WTC11 (cell line): ENCODE data around the gene MAGEA11. TPM values are rescaled to one million over a fixed set of nuclear protein-coding genes. Genes with fewer than 3 reads are reported as not detected.
"Not testable (repeated sequence)": the region's sequence is repeated elsewhere in the genome, so short reads cannot be mapped to it uniquely, and the experiment has no call there.

ENCODE experiments used
- ATAC-seq: fragments of 200-7000 bp; cut with Tn5 transposase; 2 replicates; pipeline ENCODE4 v1.10.0; 2021; ENCODE audit warnings: mild to moderate bottlenecking, moderate library complexity
- CTCF ChIA-PET: fragments of 300-600 bp; sonication (Branson Sonifier 250); formaldehyde crosslinking; loops from one replicate; lab custom pipeline; 2021; ENCODE audit warnings: antibody characterized with exemption; lab: Charles Lee
- POLR2A ChIA-PET: fragments of 350-600 bp; sonication (Branson Sonifier 250); formaldehyde crosslinking; loops from one replicate; lab custom pipeline; 2021; ENCODE audit warnings: antibody characterized with exemption; lab: Charles Lee
- DNase-seq: peaks from one replicate; pipeline ENCODE4 v3.0.0; 2021; ENCODE audit warnings: low spot score
- H3K27ac Mint-ChIP-seq: 2 replicates; pipeline ENCODE4 v1.8.0; 2021; ENCODE audit warnings: mixed read lengths
- H3K27me3 Mint-ChIP-seq: 2 replicates; pipeline ENCODE4 v1.8.0; 2021; ENCODE audit warnings: low read depth, mild to moderate bottlenecking, moderate library complexity, mixed read lengths
- H3K36me3 Mint-ChIP-seq: 2 replicates; pipeline ENCODE4 v1.8.0; 2021; ENCODE audit warnings: mixed read lengths
- H3K4me1 Mint-ChIP-seq: 2 replicates; pipeline ENCODE4 v1.8.0; 2022; ENCODE audit warnings: mixed read lengths
- H3K4me3 Mint-ChIP-seq: 2 replicates; pipeline ENCODE4 v1.8.0; 2021; ENCODE audit warnings: mild to moderate bottlenecking, moderate library complexity, mixed read lengths
- H3K9me3 Mint-ChIP-seq: 2 replicates; pipeline ENCODE4 v1.8.0; 2021; ENCODE audit warnings: mixed read lengths
- ATF2 ChIP-seq: sonication (generic); formaldehyde crosslinking; IDR thresholded peaks from 2 replicates; pipeline ENCODE4 v1.8.1; 2022; ENCODE audit warnings: low read depth, missing genetic modification reagents, borderline replicate concordance
- FOXP1 ChIP-seq: sonication (generic); formaldehyde crosslinking; IDR thresholded peaks from 2 replicates; pipeline ENCODE4 v1.8.0; 2022; ENCODE audit warnings: missing genetic modification reagents, mild to moderate bottlenecking, moderate library complexity, borderline replicate concordance
- HMGXB4 ChIP-seq: sonication (generic); formaldehyde crosslinking; IDR thresholded peaks from 2 replicates; pipeline ENCODE4 v1.8.1; 2023; ENCODE audit warnings: mild to moderate bottlenecking, moderate library complexity, missing genetic modification reagents
- SMAD3 ChIP-seq: sonication (generic); formaldehyde crosslinking; IDR thresholded peaks from 2 replicates; pipeline ENCODE4 v1.8.0; 2022; ENCODE audit warnings: missing genetic modification reagents, mild to moderate bottlenecking, borderline replicate concordance
- SP1 ChIP-seq: sonication (generic); formaldehyde crosslinking; conservative IDR thresholded peaks from 2 replicates; pipeline ENCODE4 v1.8.1; 2022; ENCODE audit warnings: missing genetic modification reagents
- TEAD4 ChIP-seq: sonication (generic); formaldehyde crosslinking; IDR thresholded peaks from 2 replicates; pipeline ENCODE4 v1.8.0; 2022; ENCODE audit warnings: mild to moderate bottlenecking, missing genetic modification reagents
- ZNF425 ChIP-seq: fragments of 250-450 bp; sonication (Bioruptor Pico); conservative IDR thresholded peaks from 2 replicates; pipeline ENCODE4 v1.9.0; 2021; ENCODE audit warnings: mild to moderate bottlenecking
- ZNF512 ChIP-seq: sonication (generic); formaldehyde crosslinking; IDR thresholded peaks from 2 replicates; pipeline ENCODE4 v1.8.1; 2022; ENCODE audit warnings: missing genetic modification reagents, borderline replicate concordance
- total RNA-seq: library from RNA; stranded (reverse); gene quantifications from 3 replicates; pipeline ENCODE4 v1.2.3, GENCODE V29; 2021

MAGEA11 gene
- total RNA-seq, 1 experiment from 2014 or later = not detected

GRCh38 chrX:149721778-149722177 lies 9.9 kb downstream of the MAGEA11 start:
- H3K9me3 Mint-ChIP-seq = no peaks in the 10 kb centered on the region
- H3K27ac Mint-ChIP-seq = no peak overlapping the region
- ChIA-PET CTCF (no interaction called here), POLR2A (no interaction called here)
- H3K4me1 Mint-ChIP-seq = 0 out of 2 replicates have a peak, but pooled peaks cover 3% of the 10 kb centered on the region
- DNase-seq (no peak), ATAC-seq (no peak)
- no peaks in the 10 kb centered on the region for H3K36me3 Mint-ChIP-seq
- H3K4me3 Mint-ChIP-seq = no peak overlapping the region
- TF ChIP-seq TEAD4 (CRISPR knock-in tag) (no peak), ZNF425 (CRISPR knock-in tag) (no peak), SMAD3 (CRISPR knock-in tag) (no peak), FOXP1 (CRISPR knock-in tag) (no peak)
- H3K27me3 Mint-ChIP-seq = peaks cover 54% of the 10 kb centered on the region

GRCh38 chrX:149723583-149724118 lies 11.8 kb downstream of the MAGEA11 start:
- H3K4me3 Mint-ChIP-seq, DNase-seq, H3K4me1 Mint-ChIP-seq, ATAC-seq, H3K9me3 Mint-ChIP-seq, H3K36me3 Mint-ChIP-seq, POLR2A ChIA-PET, CTCF ChIA-PET, H3K27ac Mint-ChIP-seq: not testable (repeated sequence)
- H3K27me3 Mint-ChIP-seq = peaks cover 35% of the 10 kb centered on the region

- H3K9me3 Mint-ChIP-seq, H3K4me1 Mint-ChIP-seq, H3K4me3 Mint-ChIP-seq, H3K27ac Mint-ChIP-seq, H3K27me3 Mint-ChIP-seq, DNase-seq, H3K36me3 Mint-ChIP-seq, POLR2A ChIA-PET, CTCF ChIA-PET: not testable (repeated sequence)
- peak; percentile 94 for ATAC-seq
Measured at GRCh38 chrX:149727308-149727707, 15.4 kb downstream of the MAGEA11 start.

- DNase-seq, H3K4me3 Mint-ChIP-seq, H3K27me3 Mint-ChIP-seq, H3K27ac Mint-ChIP-seq, H3K36me3 Mint-ChIP-seq, H3K4me1 Mint-ChIP-seq, H3K9me3 Mint-ChIP-seq, POLR2A ChIA-PET, CTCF ChIA-PET: not testable (repeated sequence)
- ATAC-seq = peak; percentile 84
Measured at GRCh38 chrX:149742269-149742668, 30.4 kb downstream of the MAGEA11 start.

- H3K9me3 Mint-ChIP-seq, POLR2A ChIA-PET, DNase-seq, H3K27ac Mint-ChIP-seq, H3K27me3 Mint-ChIP-seq, H3K36me3 Mint-ChIP-seq, CTCF ChIA-PET, H3K4me3 Mint-ChIP-seq, H3K4me1 Mint-ChIP-seq: not testable (repeated sequence)
- ATAC-seq = peak; percentile 83
Measured at GRCh38 chrX:149746390-149747007, 34.6 kb downstream of the MAGEA11 start.

- POLR2A ChIA-PET = no interaction called here
- TF ChIP-seq ZNF512 (no peak), HMGXB4 (no peak), SP1 (CRISPR knock-in tag) (no peak), ATF2 (CRISPR knock-in tag) (no peak)
- Mint-ChIP-seq H3K4me1 (no peaks in the 10 kb centered on the region), H3K27me3 (no peaks in the 10 kb centered on the region; the same call in none of the 2 replicates), H3K36me3 (no peaks in the 10 kb centered on the region), H3K4me3 (no peak overlapping the region), H3K9me3 (no peaks in the 10 kb centered on the region), H3K27ac (no peak overlapping the region)
- ATAC-seq (no peak), DNase-seq (no peak)
- CTCF ChIA-PET = no interaction called here
Measured at GRCh38 chrX:149757206-149758067, 45.6 kb downstream of the MAGEA11 start.
